ENCODE data around the gene FBXL22.

DNA sequence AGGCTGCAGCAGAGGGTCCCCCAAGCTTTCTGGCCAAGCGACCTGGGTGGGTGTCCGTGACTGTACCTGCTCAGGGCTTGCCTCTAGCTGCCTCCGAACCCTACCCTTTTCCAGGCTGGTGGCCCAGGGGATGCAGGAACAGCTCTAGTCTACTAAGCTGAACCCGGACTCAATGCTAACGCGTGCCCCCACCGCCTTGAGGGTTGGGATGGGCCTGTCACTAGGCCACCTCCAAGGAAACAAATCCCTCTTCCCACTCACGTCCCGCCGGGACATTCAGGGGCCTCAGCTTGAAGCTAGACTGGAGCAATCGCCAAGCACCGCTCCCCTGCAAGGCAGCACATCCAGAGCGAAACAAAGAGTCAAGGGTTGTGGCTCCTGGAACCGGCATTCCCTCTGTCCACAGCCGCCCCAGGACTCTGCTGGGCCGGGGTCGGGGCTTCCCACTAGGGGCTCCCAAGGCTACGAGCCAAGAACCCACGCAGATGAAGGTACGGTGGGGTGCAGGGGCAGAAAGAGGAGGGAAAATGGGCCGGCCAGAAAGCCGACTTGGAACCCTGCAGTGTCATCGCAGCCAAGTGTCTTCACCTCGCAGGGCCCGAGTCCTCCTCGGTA, 2.9 kb downstream of the FBXL22 start:
- TF ChIP-seq POLR2AphosphoS5 (IDR thresholded peaks at IDR 0.05; ENCODE audit: low read depth, low read length) = no peak
- TF ChIP-seq, protein P1, sequence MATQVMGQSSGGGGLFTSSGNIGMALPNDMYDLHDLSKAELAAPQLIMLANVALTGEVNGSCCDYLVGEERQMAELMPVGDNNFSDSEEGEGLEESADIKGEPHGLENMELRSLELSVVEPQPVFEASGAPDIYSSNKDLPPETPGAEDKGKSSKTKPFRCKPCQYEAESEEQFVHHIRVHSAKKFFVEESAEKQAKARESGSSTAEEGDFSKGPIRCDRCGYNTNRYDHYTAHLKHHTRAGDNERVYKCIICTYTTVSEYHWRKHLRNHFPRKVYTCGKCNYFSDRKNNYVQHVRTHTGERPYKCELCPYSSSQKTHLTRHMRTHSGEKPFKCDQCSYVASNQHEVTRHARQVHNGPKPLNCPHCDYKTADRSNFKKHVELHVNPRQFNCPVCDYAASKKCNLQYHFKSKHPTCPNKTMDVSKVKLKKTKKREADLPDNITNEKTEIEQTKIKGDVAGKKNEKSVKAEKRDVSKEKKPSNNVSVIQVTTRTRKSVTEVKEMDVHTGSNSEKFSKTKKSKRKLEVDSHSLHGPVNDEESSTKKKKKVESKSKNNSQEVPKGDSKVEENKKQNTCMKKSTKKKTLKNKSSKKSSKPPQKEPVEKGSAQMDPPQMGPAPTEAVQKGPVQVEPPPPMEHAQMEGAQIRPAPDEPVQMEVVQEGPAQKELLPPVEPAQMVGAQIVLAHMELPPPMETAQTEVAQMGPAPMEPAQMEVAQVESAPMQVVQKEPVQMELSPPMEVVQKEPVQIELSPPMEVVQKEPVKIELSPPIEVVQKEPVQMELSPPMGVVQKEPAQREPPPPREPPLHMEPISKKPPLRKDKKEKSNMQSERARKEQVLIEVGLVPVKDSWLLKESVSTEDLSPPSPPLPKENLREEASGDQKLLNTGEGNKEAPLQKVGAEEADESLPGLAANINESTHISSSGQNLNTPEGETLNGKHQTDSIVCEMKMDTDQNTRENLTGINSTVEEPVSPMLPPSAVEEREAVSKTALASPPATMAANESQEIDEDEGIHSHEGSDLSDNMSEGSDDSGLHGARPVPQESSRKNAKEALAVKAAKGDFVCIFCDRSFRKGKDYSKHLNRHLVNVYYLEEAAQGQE (IDR thresholded peaks at IDR 0.05; ENCODE audit: insufficient read depth in 1 of 2, low read depth in 2 of 2, low read length in 2 of 2) = no peak
- no peak for TF ChIP-seq TAF1 (IDR thresholded peaks at IDR 0.05; ENCODE audit: borderline replicate concordance, insufficient read depth, low read length)

All from PFSK-1 (cell line).